GM13976 (cell line): ENCODE results near the gene TYW5.

Experiments used
- DNase-seq: peaks from one replicate; pipeline ENCODE4 v3.0.0; 2012; ENCODE audit warnings: low spot score
- CTCF ChIP-seq: IDR thresholded peaks from 2 replicates; pipeline ENCODE4 v1.5.1; 2012; ENCODE audit warnings: borderline replicate concordance, mild to moderate bottlenecking; ENCODE audit not compliant: insufficient read depth; ENCODE audit errors: extremely low read depth, missing control alignments, control extremely low read depth
- in situ Hi-C: fragments of 300-500 bp; cut with MboI; formaldehyde crosslinking; loops from one replicate; pipeline ENCODE4 v1.12.0; 2022; ENCODE audit warnings: low sequenced_read_pairs, mixed read lengths, inconsistent platforms; ENCODE audit not compliant: unreplicated experiment

Gene TYW5

DNA sequence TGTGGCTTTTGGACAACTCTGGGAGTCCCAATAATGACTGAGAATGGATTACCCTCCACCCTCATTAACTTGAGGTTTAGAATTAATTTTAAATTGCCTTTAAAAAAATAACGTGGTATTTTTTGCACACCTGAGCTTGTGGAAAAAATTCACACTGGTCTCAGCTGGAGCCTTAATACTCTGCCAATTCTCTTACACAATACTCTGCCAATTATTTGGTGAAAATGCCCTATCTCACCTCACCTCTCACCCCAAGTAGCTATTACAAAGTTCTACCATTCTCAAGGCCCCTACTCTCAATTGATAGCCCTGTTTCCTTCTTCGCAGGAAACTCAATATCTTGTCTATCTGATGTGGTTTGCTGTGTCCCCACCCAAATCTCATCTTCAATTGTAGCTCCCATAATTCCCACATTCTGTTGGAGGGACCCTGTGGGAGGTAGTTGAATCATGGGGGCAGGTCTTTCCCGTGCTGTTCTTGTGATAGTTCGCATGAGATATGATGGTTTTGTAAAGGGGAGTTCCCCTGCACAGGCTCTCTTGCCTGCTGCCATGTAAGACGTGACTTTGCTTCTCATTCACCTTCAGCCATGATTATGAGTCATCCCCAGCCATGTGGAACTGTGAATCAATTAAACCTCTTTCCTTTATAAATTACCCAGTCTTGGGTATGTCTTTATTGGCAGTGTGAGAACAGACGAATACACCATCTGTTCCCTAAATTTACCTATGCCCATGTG lies 71.6 kb downstream of the TYW5 start:
- in situ Hi-C loops, result no loop called here
- no peak for TF ChIP-seq CTCF

GRCh38 chr2:199882667-199883066 lies 72.6 kb downstream of the TYW5 start:
- DNase-seq, result no peak
- no peak for TF ChIP-seq CTCF
- in situ Hi-C loops, result no loop called here

More for the DNA sequence above, 71.6 kb downstream of the TYW5 start:
- DNase-seq, result no peak
